ENCODE results near the gene KPNA5. TPM values are rescaled to one million over a fixed set of nuclear protein-coding genes. Genes with fewer than 3 reads are reported as not detected.

The KPNA5 gene
- total RNA-seq (2011; cell fraction: chromatin; rRNA removed; ENCODE audit: low replicate concordance), result 4.2 and 13.2 TPM in 2 replicates
- 1.2 and 1.3 TPM in 2 replicates for total RNA-seq (2011; cell fraction: nucleolus; rRNA removed)
- total RNA-seq (2011; cell fraction: nucleoplasm; rRNA removed), result 2.1 and 3.7 TPM in 2 replicates
- 5.4 and 6.3 TPM in 2 replicates for total RNA-seq (2014; rRNA removed)
- total RNA-seq (2014; rRNA removed; fragmentation: Illumina TruSeq; extraction: Trizol), result 9.3 and 9.5 TPM in 2 replicates
- 9.0 and 10.3 TPM in 2 replicates for total RNA-seq (2015; rRNA removed; fragmentation: Illumina TruSeq; extraction: Trizol)
- 6.5 and 7.5 TPM in 2 replicates for total RNA-seq (2021)
- polyA plus RNA-seq (2011; rRNA removed), result 5.2 and 7.0 TPM in 2 replicates
- 0.76 and 2.3 TPM in 2 replicates for polyA plus RNA-seq (2011; cell fraction: cytosol; rRNA removed)
- 3.3 and 4.0 TPM in 2 replicates for polyA plus RNA-seq (2011; cell fraction: nucleus; rRNA removed)
- 2.9 and 3.0 TPM in 2 replicates for polyA plus RNA-seq (2012)
- 6.5 and 6.9 TPM in 2 replicates for polyA plus RNA-seq (2014; fragmentation: Illumina TruSeq; extraction: Trizol)
- polyA plus RNA-seq (2014; fragmentation: Nextera tagmentation; extraction: Ambion mirVana), result 1 to 10 TPM; 3.2 to 3.3 TPM
- 3.7 and 4.5 TPM in 2 replicates for polyA plus RNA-seq (2014; rRNA removed)
- polyA minus RNA-seq (2011; rRNA and poly(A)+ RNA removed), result 10.0 and 13.8 TPM in 2 replicates
- polyA minus RNA-seq (2011; cell fraction: cytosol; rRNA and poly(A)+ RNA removed), result 3.7 and 5.6 TPM in 2 replicates
- polyA minus RNA-seq (2011; cell fraction: nucleus; rRNA and poly(A)+ RNA removed), result 2.7 and 3.4 TPM in 2 replicates
- Bru-seq, nascent RNA, result percentile 71 among the genes with signal in this experiment
- percentile 78 among the genes with signal in this experiment for BruChase-seq, experiment 1, labeled RNA remaining after a 2-hour chase
- BruChase-seq, experiment 2, labeled RNA remaining after a 6-hour chase, result percentile 78 among the genes with signal in this experiment
- long read RNA-seq, experiment 1, full-length matches to known transcripts, result 15 of 40 reads
- long read RNA-seq, experiment 1, partial matches to known transcripts, result 8 of 40 reads
- long read RNA-seq, experiment 1, other reads (novel, unspliced or antisense), result 17 of 40 reads
- long read RNA-seq, experiment 2, partial matches to known transcripts, result 0 of 2 reads
- long read RNA-seq, experiment 2, other reads (novel, unspliced or antisense), result 1 of 2 reads
- long read RNA-seq, experiment 3, full-length matches to known transcripts, result 4 of 5 reads
- long read RNA-seq, experiment 3, partial matches to known transcripts, result 0 of 5 reads
- long read RNA-seq, experiment 3, other reads (novel, unspliced or antisense), result 1 of 5 reads

DNA sequence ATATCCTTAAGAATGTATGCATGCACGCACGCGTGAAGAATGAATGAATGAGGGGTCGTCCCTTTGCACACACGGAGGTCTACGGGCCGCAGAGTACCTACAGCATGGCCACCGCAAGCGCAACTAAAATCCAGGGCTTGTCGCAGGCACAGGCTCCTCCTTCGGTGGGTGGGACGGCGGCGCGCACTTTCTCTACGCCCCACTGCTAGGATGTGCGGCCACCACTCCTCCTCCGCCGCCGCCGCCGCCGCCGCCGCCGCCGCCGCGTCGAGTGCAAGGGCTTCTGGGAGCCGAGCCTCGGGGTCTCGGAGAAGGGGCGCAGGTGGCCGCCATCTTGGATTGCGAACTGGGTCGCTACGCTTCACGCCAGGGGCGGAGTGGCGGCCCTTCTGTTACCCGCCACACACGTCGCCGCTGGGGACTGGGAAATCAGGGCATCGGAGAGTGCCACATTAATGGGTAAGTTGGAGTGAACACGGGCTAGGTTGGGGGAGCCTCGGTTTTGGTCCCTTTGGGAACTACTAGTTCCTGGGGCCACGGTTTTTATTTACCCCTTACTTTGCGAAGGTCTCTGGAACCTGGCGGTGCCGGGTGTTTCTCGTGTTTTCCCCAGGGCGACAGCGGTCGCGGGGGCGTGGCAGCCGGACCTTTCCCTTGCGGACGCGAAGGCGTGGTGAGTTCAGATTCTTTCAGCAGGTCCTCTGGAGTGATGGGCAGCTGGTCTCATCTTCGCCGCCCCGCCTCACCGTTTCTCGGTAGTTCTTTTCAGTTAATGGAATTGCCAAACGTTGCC is at the start of gene KPNA5:
TSS of gene KPNA5 (plus strand) at position 332 of the 793 bp plus-strand sequence. CDS start at position 456, 124 bp downstream.
- intact Hi-C loops (cut with micrococcal nuclease), result loop anchor here (1.0 kb wide), 2 partner anchors 15 to 50 kb away; no protein-coding TSS in a partner anchor
- Histone ChIP-seq H3K4me1 (replicated peaks in 1 of 2; ENCODE audit: control insufficient read depth in 2 of 2, insufficient read depth in 2 of 2, low read length in 2 of 2) (peaks cover 3 to 6% of the 10 kb centered on the region in 2 experiments; a peak in 2 of 5 replicates), H3K27ac (ENCODE audit: extremely low read depth, low read depth, low read length) (peak within 1 kb of the TSS; percentile 94), H3K4me2 (ENCODE audit: insufficient read depth, low read length) (peak within 1 kb of the TSS; percentile 100), H3K79me2 (ENCODE audit: control insufficient read depth, insufficient read depth, low read length) (peaks cover 29% of the 10 kb centered on the region), H3K9me3 (replicated peaks; ENCODE audit: control insufficient read depth, insufficient read depth, low read depth, low read length) (no peaks in the 10 kb centered on the region), H3K36me3 (ENCODE audit: control insufficient read depth, insufficient read depth, low read length) (0 out of 3 replicates have a peak, but pooled peaks cover 3% of the 10 kb centered on the region), H3K9ac (ENCODE audit: insufficient read depth in 1 of 2, low read depth in 2 of 2, low read length in 2 of 2) (peak within 1 kb of the TSS; percentile 86 to 92), H3K9me1 (ENCODE audit: control insufficient read depth, insufficient read depth, low read length) (no peaks in the 10 kb centered on the region), H3K27me3 (ENCODE audit: control insufficient read depth in 2 of 2, insufficient read depth in 2 of 2, low read length in 2 of 2) (no peaks in the 10 kb centered on the region), H3K4me3 (peak within 1 kb of the TSS; percentile 80), H4K20me1 (replicated peaks; ENCODE audit: control insufficient read depth, insufficient read depth, low read length) (no peaks in the 10 kb centered on the region), H2AFZ (ENCODE audit: low read depth, low read length) (peak within 1 kb of the TSS; percentile 100)
- ChIA-PET POLR2A (interaction anchor here (0.8 to 2.9 kb wide), 5 partner anchors 9 to 15 kb away, joined by 3 to 15 read pairs (median 5); partner anchors contain the start of gene ZUP1), CTCF (ENCODE audit: low intra/inter-chr PET ratio) (interaction anchor here (1.1 kb wide), 1 partner anchor 12 kb away, joined by 3 read pairs; the partner anchor contains the start of gene ZUP1)
- in situ Hi-C loops (cut with MboI), result no loop called here
- no TSS peak for BruUV-seq (replicated peaks)
- DNase-seq (ENCODE audit: extremely low read depth in 1 of 4, low spot score in 3 of 4), result peak; percentile 84 to 96 (median 88)
- 0% methylated on average over 43 of the region's 69 CpGs for WGBS (ENCODE audit: insufficient coverage, low coverage, missing lambda C conversion rate)
- peak; percentile 94 for ATAC-seq
- FAIRE-seq, result peak; percentile 82
- TF ChIP-seq ELF2 (CRISPR knock-in tag; IDR thresholded peaks at IDR 0.05), result no peak
- TF ChIP-seq MYBL2 (IDR thresholded peaks at IDR 0.05; ENCODE audit: low read depth), result no peak
- TF ChIP-seq MYBL2 (CRISPR knock-in tag; IDR thresholded peaks at IDR 0.05; ENCODE audit: borderline replicate concordance), result no peak
- TF ChIP-seq, protein P1, sequence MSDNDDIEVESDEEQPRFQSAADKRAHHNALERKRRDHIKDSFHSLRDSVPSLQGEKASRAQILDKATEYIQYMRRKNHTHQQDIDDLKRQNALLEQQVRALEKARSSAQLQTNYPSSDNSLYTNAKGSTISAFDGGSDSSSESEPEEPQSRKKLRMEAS (CRISPR knock-in tag; IDR thresholded peaks at IDR 0.05), result peak; percentile 59; the same call in 1 of the 2 replicates
- TF ChIP-seq, protein P2, sequence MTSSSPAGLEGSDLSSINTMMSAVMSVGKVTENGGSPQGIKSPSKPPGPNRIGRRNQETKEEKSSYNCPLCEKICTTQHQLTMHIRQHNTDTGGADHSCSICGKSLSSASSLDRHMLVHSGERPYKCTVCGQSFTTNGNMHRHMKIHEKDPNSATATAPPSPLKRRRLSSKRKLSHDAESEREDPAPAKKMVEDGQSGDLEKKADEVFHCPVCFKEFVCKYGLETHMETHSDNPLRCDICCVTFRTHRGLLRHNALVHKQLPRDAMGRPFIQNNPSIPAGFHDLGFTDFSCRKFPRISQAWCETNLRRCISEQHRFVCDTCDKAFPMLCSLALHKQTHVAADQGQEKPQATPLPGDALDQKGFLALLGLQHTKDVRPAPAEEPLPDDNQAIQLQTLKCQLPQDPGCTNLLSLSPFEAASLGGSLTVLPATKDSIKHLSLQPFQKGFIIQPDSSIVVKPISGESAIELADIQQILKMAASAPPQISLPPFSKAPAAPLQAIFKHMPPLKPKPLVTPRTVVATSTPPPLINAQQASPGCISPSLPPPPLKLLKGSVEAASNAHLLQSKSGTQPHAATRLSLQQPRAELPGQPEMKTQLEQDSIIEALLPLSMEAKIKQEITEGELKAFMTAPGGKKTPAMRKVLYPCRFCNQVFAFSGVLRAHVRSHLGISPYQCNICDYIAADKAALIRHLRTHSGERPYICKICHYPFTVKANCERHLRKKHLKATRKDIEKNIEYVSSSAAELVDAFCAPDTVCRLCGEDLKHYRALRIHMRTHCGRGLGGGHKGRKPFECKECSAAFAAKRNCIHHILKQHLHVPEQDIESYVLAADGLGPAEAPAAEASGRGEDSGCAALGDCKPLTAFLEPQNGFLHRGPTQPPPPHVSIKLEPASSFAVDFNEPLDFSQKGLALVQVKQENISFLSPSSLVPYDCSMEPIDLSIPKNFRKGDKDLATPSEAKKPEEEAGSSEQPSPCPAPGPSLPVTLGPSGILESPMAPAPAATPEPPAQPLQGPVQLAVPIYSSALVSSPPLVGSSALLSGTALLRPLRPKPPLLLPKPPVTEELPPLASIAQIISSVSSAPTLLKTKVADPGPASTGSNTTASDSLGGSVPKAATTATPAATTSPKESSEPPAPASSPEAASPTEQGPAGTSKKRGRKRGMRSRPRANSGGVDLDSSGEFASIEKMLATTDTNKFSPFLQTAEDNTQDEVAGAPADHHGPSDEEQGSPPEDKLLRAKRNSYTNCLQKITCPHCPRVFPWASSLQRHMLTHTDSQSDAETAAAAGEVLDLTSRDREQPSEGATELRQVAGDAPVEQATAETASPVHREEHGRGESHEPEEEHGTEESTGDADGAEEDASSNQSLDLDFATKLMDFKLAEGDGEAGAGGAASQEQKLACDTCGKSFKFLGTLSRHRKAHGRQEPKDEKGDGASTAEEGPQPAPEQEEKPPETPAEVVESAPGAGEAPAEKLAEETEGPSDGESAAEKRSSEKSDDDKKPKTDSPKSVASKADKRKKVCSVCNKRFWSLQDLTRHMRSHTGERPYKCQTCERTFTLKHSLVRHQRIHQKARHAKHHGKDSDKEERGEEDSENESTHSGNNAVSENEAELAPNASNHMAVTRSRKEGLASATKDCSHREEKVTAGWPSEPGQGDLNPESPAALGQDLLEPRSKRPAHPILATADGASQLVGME (CRISPR knock-in tag; IDR thresholded peaks at IDR 0.05), result no peak
- no peak for TF ChIP-seq CHD4 (IDR thresholded peaks at IDR 0.05; ENCODE audit: insufficient read depth, insufficient replicate concordance, low read depth, low read length, poor library complexity, severe bottlenecking)
- no peak for TF ChIP-seq COPS2 (conservative IDR thresholded peaks at IDR 0.05)
- TF ChIP-seq PURB (CRISPR knock-in tag; IDR thresholded peaks at IDR 0.05; ENCODE audit: low read depth), result no peak
- TF ChIP-seq ZNF583 (CRISPR knock-in tag; IDR thresholded peaks at IDR 0.05), result no peak
